LNCAP (cell line): ENCODE measurements around the gene DHX8.

Source experiments
- TF ChIP-seq, protein P1 (sequence below): fragments of 450-650 bp; IDR thresholded peaks from 2 replicates; pipeline ENCODE4 v1.5.1; 2017; ENCODE audit warnings: mild to moderate bottlenecking

DHX8 gene

DNA sequence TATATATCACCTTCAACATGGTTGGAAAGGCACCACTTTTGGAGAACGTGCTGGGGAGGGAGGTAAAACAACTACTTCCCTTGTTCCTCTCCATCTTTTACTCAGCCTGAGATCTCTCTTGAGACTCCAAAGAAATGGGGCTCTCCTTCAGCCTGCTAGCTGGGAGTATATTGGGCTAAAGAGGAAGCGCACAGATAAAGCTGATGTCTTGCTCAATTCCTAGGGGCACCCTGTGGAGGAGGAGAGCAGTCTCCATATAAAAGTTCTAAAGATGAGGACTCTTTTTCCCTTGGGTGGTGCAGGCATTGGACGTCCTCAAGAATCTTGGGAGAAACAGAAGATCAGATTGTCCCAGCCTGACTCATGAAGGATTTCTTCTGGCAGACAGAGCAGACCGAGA, 67.0 kb downstream of the DHX8 start:
- TF ChIP-seq, protein P1, sequence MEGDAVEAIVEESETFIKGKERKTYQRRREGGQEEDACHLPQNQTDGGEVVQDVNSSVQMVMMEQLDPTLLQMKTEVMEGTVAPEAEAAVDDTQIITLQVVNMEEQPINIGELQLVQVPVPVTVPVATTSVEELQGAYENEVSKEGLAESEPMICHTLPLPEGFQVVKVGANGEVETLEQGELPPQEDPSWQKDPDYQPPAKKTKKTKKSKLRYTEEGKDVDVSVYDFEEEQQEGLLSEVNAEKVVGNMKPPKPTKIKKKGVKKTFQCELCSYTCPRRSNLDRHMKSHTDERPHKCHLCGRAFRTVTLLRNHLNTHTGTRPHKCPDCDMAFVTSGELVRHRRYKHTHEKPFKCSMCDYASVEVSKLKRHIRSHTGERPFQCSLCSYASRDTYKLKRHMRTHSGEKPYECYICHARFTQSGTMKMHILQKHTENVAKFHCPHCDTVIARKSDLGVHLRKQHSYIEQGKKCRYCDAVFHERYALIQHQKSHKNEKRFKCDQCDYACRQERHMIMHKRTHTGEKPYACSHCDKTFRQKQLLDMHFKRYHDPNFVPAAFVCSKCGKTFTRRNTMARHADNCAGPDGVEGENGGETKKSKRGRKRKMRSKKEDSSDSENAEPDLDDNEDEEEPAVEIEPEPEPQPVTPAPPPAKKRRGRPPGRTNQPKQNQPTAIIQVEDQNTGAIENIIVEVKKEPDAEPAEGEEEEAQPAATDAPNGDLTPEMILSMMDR = no peak

DNA sequence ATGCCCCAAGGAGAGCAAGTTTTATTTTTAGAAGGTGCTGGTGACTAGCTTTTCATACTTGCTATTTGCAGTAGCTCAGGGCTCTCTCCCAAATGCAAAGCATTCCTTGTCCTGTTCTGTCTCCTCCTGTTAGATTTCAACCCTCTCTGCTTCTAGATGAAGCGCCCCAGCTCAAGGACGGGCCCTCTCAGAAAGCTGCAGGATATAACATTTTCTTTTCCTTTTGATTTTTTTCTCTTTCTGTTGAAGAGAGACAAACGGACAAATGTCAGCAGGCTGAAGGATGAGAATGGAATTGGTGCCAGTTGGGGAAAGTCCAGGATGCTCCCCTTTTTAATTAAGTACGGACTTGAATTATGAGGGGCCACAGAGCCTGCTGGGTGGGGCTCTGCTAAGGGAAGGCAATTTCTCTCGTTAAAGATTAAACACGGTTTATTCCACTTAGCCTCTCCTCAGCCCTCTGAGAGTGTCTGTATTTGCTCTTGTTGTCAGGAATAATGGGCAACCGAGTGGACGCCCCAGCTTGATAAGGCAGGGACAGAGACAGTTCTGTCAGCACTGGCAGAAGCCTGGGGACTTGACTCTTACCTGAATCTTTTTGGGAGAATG, 68.6 kb downstream of the DHX8 start:
- TF ChIP-seq, protein P1 = no peak

DNA sequence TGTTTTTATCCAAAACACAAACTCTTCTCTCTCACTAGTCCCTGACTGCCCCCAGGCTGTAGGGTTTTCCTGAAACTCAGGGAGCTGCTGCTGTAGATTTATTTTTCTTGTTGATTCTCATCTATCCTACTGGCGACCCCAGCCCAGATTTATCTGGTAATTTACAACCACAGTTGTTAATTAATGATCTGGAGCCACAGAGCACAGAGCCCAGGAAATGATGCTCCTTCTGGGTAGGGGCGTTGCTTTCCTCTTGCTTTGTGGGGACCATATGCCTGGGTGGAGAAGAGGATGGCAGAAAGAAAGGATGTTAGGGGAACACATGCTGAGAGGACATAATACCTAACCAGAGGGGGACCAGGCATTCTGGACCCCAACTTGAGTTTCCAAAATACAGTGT, 69.8 kb downstream of the DHX8 start:
- TF ChIP-seq, protein P1 = no peak

DNA sequence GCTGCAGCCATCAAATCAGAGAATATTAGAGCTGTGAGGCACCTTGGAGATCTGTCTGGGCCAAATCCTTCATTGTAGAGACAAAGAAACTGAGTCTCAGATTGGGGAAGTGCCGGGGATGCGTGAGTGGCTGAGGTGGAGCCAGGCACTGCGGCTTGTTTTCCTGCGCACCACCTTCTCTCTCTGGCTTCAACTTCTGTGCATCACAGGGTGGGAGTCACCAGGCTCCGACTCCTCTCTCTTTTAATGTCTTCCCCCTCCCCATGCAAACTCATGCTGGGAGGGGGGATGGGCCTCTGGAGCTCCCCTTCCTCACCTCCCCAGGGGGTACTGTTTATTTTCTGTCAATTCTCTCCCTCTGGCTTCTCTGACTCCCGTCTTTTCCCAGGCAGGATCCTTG, 71.1 kb downstream of the DHX8 start:
- TF ChIP-seq, protein P1 = no peak

DNA sequence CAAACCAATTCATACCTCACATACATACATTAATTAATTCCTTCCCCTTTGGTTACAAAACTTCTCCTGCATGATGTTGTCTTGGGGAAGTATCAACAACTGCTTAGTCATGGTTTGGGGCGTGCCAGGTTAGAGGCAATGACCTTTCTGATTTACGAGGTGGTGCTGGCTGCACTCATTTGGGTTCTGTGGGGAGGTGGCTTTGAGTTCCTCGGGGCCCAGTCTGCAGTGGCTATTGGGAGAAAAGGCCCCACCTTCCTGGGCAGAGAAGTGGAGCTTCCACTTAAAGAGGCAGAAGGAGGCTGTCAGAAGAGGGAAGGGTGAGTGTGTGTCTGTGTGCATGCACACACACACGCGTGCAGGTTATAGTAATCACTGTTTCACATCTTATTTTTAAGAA, 72.5 kb downstream of the DHX8 start:
- TF ChIP-seq, protein P1 = no peak

DNA sequence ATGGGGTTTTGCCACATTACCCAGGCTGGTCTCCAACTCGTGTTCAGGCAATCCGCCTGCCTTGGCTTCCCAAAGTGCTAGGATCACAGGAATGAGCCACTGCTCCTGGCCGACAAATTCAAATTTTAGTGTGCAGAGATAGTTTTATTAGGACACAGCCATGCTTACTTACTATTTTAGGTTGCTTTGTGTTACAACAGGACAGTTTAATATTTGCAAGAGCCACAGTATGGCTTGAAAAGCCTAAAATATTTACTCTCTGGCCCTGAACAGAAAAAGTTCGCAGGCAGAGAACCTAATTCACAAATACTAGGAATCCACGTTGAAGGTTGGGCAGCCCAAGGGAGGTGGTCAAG, 75.0 kb downstream of the DHX8 start:
- TF ChIP-seq, protein P1 = no peak

DNA sequence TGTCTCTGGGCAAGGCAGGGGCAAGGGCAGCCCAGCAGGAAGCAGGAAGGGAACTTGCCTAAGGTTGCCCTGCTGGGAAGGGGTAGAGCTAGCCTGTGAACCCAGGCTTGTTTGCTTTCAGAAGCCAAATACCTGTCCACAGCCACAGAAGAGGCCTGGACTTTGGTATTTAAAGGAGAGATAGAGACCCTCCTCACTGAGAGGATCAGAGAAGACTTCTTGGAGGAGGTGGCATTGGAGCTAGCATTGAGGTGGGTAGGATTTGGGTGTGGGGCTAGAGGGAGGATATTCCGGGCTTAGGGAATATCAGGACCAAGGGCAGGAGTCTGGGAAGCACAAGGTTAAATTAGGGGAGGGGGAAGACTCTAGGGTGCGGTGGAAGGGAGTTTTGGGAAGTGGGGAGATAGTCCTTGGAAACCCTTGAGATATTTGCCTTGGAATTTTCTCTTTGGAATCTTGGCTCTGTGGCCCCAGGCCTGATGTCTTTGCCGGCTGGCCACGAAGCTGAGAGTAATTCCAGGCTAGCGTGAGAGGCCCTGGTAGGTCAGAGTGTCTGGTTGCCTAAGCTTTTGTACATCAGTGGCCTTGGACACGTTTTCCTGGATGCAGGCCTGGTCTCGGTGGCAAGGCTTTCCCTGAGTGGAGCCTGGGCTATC, 75.5 kb downstream of the DHX8 start:
- TF ChIP-seq, protein P1 = no peak
